Raji (cell line): Measurements from ENCODE around the gene HEATR5B.
A peak's percentile ranks its signal among the peaks of the same experiment; 100 is the strongest.

Source experiments
- POLR2A ChIP-seq: IDR thresholded peaks from 2 replicates; pipeline ENCODE4 v1.6.1; 2011; ENCODE audit warnings: low read depth, low read length, control low read depth; ENCODE audit not compliant: insufficient read depth

Gene HEATR5B

DNA sequence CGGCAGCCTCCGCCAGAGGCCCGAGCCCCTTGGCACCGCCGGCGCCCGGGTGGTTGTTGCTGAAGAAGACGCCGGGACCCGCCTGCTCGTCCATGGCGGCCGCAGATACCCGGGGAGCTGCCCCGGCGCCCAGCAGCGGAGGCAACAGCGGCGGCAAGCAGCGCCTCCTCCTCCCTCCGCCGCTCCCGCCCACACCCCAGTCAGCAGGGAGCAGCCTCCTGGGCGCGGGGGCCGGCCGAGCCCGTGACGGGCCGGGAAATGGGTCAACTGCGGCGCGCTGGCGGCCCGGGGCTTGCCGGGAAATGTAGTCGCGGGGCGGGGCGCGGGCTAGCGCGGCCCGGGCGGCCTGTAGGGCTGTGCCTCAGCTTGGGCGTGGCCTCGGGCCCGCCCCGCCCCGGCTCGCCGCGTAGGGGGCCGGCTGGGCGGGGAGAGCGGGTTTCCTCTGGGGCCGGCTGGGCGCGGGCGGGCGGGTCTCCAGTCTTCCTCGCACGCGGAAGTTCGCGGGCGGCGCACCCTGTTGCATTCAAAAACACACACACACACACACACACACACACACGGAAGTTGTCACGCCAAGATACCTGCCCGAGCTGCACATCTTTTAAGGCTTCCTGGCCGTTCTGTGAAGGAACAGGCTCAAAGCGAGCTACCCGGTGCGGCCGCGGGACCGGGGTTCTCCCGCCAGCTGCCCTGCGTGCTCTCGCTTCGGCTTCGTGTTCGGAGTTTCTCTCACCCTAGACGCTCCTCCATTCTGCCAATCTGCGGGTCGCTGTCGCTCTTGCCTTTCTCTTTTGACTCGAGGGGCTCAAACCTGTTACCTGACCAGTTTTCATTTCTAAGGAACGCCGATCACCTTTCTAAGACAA, 117.6 kb downstream of the HEATR5B start, which contains the start of gene STRN:
TSS of gene STRN (minus strand) at position 167 of the 866 bp plus-strand sequence. CDS start at position 94, 73 bp downstream.
- peak; percentile 78 for TF ChIP-seq POLR2A

DNA sequence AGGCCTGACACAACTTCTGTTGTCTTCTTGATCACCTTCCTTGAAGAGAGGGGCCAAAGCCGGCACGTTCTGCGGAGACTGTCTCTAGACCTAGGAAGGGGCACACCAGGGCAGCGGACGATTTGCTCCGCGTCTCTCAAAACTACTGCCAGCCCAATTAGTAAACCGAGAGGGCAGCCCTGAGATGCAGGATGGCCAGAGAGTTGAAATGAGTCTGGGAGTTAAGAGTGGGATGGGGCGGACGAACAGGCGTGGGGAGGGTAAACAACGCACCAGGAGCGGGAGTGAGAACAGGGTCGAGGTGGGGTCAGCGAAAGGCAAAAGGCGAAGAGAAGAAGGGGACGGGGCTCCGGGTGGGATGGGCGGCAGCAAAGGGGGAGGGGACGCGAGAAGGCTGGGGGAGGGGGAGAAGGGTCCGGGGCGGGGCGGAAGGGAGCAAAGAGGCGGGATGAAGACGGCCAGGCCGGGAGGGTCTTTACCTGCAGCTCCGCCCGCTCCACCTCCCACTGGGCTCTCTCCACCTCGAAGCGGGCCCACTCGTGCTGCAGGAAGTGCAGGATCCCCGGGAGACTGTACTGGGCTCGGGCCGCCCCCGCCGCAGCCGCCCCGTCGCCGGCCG, 118.3 kb downstream of the HEATR5B start:
- TF ChIP-seq POLR2A: no peak

DNA sequence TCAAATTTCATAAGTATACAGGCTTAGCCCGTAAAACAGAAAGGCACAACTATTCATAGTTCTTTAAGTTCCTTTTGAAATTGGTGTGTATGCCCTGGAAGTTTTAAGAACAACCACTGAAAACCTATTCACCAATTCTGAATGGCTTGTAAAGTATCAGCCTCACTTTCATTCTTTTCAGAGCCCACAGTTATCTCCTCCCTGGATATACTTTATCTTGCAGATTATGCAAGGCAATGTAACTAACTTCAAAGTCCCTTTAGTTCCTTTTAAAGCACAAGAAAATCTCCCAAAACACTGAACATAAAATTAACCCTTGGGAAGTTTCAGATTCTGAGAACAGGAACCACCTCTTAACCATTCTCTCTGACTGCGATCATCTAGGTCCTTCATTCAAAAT, 119.0 kb downstream of the HEATR5B start:
- no peak for TF ChIP-seq POLR2A

DNA sequence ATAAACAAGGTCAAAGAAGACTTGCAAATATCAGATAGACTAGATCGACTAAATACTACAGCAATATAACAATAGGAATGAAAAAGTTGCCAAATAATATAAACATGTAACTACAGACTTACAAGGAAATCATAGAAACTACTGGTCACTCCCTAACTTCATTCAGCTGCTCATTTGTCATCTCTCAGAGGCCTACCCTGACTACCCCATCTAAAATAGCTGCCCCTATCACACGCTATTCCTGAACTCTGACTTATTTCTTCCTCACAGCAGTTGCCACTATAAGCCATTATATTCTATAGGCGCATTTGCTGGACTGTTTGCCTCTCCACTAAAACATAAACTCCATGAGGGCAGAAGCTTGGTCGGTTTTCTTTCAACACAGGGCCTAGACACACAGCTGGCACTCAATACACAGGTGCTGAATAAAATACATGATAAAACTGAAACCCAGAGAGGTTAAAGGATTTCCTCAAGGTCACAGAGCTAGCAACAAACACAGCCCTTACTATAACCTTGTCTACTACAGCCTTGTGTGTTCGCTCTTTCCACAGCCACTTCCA, 119.6 kb downstream of the HEATR5B start:
- no peak for TF ChIP-seq POLR2A

DNA sequence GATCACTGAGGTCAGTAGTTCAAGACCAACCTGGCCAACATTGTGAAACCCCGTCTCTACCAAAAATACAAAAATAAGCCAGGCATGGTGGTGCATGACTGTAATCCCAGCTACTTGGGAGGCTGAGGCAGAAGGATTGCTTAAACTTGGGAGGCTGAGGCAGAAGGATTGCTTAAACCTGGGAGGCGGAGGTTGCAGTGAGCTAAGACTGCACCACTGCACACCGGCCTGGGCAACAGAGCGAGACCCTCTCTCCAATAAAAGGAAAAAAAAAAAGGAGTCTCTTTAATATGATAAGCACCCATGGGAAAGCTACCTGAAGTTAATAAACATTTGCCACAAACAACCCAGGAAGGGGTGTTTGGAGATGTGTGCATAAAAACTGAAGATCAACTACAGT, 120.4 kb downstream of the HEATR5B start:
- TF ChIP-seq POLR2A: no peak

DNA sequence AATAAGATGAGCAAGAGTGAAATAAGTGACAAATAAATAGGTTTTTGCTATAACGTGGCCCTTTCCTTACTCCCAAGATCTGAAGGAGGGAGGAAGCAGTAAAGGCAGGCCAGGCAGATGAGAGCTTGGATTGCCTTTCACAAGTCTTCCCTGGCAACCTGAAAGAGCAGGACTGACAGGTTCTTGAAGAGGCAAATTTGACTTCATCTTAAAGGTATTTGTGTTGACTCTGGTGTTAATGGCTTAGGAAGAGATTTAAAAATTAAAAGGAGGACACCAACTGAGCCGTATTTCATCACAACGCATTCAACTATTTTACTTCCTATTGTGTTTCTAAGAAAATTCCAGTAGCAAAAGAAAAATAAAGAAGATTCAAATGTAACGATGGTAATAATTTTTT, 121.1 kb downstream of the HEATR5B start:
- TF ChIP-seq POLR2A: no peak

DNA sequence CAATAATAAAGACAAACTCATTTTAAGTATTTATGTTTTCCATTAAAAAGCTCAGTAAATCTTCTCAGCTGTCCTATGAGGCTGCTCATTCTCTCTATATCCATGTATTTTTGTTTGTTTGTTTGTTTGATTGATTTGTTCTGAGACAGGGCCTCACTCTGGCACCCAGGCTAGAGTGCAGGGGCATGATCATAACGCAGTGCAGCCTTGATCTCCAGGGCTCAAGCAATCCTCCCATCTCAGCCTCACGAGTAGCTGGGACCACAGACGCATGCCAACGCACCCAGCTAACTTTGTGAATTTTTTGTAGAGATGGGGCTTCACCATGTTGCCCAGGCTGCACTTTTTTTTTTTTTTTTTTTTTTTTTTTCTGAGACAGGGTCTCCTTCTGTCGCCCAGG, 123.4 kb downstream of the HEATR5B start:
- TF ChIP-seq POLR2A: no peak

DNA sequence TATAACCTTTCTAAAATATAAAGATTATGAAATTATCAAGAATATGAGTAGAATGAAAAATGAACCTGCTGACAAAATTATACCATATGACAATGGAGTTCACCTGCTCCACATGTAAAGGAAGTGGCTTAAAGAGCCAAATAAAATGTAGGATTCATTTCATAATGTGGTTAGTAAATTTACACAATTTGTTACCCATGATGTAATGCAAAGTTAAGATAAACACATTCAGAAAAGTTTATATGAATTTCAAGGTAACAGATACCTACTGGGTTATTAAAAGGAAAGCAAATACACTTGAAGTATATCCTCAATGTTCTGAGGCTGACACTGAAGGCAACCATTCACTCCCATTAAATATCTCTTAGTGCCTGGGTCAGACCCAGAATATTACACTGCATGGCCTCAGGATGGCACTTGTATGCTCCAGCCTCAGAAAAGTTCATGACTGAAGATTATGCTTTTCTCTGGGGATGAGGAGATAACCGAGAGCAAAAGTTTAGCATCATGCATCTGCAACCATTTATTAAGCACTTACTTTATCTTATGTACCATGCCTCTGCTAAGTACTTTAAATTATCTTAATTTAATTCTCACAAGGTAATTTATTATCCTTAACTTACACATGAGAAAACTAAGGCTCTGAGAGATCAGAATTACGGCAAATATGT, 124.0 kb downstream of the HEATR5B start:
- no peak for TF ChIP-seq POLR2A

DNA sequence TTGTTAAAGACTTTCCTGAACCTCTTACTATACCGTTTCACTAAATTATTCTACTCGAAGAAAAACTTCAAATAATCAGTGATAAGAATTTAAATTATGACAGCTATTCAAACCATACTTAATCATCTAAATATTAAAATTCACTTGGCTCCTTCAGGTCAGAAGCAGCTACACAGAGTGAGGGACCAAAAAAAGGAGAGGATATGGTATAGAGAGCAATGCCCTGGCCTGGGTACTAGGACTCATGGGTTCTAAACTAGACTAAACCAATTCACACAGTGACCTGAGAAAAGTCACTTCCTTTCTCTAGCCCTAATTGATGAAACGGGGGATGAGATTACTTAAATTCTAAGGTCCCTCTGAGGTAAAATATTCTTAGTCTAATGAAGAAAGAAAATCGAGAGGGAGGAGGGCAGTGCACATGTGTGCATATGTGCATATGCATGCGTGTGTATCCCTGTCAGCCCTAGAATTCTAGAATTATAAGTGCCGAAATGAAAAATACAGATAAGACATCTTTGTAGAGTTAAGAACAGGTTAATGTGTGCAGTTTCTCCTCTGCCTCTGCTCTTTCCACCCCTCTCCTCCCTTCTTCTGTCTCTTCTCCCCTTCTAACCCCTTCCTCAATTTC, 129.1 kb downstream of the HEATR5B start:
- no peak for TF ChIP-seq POLR2A

DNA sequence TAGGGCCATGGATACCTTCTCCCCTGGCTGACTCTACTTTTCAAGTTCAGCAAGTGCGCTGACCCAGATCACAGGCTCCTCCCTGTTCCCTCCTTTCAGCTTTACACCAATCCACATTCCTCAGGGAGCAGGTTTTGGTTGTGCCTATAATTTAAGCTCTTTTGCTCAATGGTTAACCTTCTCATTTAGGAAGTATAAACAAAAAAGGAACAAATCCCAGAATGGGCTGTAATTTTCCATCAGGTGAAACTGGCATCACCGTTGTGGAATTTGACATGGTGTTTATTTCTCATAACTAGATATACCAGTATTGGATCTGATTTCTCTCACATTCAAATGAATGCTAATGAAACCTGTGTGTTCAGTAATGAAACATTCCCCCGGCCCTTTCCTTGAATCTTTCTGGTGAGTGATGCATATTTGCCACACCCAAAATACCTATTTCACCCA, 131.4 kb downstream of the HEATR5B start:
- no peak for TF ChIP-seq POLR2A

DNA sequence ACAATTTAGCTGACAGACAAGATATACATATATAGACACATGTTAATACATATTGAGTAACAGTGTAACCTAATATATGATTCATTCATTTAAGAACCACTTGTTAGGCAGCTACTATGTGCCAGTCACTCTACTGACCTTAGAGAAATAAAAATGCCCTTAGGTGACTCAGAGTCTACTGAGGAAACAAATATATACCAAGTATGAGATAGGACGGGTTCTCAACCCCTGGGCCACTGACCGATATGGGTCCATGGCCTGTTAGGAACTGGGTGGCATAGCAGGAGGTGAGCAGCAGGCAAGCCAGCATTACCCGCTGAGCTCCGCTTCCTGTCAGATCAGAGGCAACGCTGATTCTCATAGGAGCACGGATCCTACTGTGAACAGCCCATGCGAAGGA, 132.6 kb downstream of the HEATR5B start:
- TF ChIP-seq POLR2A: no peak

DNA sequence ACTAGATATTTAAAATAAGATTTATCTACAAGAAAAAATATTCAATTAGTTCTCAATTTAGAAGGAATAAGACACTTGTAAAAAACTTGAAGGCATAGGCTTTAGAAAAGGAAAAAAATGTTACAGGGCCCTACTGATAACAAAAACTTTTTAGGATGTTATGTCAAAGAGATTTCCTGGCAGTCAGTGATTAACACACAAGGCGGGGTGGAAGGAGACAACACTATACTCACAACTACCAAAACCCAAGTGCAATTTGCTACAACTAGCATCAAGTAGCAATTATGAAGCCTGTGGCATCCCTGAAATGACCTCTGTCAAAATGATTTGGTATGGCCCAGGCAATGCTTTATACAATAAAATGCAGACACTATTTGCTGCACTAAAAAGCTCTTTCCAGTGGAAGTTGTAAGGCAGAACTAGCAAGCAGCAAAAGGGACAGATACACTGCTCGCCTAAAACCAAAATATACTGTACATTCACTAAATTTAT, 133.1 kb downstream of the HEATR5B start:
- TF ChIP-seq POLR2A: no peak

DNA sequence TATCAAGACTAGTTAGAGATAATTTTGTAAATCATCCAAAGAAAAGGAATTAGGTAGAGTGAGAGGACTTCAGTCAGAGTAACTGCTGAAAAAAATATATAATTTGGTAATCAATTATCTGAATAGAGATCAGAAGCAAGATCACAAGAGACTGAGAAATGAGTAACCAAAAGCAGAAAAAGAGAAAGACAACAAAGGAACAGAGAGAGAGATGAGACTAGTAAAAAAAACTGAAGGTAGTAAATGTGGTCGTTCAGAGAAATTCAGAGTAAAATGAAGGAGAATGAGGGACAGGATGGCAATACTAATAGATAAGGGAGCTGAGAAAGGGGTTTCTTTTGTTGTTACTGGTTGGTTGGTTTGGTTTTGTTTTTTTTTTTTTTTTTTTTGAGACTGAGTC, 134.3 kb downstream of the HEATR5B start:
- TF ChIP-seq POLR2A: no peak

DNA sequence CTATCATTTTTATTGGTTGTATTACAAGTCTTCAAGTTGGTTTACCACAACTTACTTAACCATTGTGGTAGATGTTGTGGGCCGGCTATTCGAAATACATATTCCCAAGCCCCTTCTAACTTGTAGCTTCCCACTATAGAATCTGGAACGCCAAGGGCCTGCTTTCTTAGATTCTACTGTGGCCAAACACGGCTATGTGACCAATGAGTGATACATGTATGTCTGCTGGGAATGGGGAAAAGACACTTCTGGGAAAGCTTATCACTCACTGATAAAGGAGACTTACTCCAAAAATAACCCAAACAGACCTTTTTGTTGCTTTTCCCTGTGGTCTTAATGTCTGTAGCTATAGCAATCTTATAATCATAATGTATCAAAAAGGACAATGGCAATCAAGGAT, 142.3 kb downstream of the HEATR5B start:
- no peak for TF ChIP-seq POLR2A
